OCI-M2 (cell line): ENCODE results near the gene ILF3.

Experiments used
- DNase-seq: peaks from one replicate; lab custom pipeline; 2025; ENCODE audit not compliant: unreplicated experiment; lab: John Stamatoyannopoulos, UW

Gene ILF3

DNA sequence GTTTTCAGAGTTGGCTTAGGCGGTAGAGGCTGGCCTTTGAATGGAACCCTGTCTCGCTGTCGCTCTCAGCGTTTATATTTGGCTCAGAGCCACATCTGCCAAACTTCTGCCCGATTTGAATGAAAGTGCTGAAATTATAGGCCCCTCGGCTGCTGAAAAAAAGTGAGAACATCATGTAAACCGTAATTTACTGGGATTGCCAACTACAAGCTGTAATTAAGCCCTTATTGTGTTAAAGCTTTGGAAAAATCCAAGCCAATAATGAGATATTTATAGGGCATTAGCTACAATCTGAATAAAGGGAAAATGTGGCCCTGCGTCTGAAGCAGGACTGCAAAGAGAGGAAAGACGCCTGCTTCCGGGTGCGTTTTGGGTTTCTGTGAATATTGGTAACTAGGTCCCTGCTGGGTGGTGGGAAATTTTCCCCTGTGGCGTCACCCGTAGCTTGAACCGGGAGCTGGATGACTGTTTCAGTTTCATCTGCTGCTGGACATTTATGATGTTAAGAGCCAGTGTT lies 73.6 kb downstream of the ILF3 start:
- no peak for DNase-seq

DNA sequence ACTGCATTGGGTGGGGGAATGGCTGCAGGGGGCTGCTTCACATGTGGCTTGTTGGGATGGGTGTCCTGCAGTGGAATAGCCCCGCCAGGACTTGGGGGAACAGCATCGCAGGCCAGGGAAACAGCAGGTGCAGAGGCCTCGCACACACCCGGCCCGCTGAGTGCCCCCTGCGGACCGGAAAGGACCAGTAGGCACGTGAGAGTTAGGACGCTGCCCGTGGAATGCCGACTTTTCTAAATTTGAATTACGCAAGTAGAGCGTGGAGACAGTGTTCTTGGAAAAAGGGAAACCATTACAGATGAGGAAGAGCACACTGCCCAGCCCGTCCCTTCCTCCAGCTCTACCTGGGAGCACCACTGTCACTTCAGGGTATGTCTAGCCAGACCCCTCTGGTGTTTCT lies 75.3 kb downstream of the ILF3 start:
- DNase-seq = no peak

DNA sequence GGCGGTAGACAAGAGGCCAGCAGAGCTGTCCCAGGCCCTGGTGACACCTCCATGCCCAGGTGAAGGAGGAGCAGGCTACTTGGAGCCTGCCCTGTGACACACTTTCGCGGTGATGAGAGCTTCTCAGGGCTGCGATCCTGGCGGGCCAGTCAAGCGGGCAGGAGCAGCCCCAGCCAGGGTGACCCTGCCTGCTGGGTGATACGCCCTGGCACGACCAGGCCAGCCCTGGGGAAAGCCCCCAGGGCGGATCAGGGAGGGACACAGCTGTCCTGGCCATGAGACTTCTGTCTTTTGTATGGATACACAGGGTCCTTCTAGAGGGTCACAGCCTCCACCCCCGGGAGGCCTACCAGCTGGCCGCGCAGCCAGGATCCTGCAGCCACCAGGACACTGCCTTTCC lies 76.8 kb downstream of the ILF3 start:
- no peak for DNase-seq

DNA sequence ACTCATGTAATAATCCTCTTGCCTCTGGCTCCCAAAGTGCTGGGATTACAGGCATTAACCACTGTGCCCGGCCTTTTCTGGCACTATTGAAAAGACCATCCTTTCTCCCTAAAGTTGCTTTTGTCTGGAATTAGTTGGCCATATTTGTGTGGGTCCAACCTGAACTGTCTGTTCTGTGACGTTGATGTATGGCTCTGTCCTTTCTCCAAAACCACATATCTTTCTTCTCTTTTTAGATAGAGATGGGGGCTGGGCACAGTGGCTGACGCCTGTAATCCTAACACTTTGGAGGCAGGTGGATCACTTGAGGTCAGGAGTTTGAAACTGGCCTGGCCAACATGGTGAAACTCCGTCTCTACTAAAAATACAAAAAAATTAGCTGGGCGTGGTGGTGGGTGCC lies 81.6 kb downstream of the ILF3 start:
- DNase-seq = no peak

DNA sequence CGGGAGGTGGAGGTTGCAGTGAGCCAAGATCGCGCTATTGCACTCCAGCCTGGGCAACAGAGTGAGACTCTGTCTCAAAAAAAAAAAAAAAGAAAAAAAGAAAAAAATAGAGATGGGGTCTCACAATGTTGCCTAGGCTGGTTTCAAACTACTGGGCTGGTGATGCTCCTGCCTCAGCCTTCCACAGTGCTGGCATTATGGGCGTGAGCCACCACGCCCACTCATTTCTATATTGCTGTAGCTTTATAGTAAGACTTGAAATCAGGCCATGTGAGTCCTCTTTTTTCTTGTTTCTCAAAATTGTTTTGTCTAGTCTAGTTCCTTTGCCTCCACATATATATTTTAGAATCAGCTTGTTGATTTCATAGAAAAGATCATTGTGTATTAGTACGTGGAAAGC lies 82.0 kb downstream of the ILF3 start:
- no peak for DNase-seq

DNA sequence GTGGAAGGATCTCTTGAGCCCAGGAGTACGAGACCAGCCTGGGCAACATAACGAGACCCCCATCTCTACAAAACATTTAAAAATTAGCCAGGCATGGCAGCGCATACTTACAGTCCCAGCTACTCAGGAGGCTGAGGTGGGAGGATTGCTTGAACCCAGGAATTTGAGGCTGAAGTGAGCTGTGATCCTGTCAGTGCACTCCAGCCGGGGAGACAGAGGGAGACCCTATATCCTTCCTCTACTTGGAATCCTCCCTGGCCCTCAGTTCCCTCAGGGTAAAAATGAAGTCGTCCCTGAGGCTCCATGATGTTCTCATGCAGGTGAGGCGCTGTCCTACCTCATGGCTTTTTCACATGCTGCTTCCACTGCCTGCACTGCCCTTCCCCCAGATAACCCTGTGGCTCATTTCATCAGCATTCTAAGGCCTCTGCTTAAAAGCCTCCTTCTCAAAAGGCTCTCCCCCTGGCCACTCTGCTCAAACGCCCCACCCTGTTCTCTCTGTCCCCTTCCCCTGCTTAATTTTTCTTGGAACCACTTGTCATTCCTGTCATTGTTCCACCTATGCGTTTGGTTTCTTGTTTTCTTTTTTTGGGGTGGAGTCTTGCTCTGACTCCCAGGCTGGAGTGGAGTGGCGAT lies 82.9 kb downstream of the ILF3 start:
- no peak for DNase-seq

DNA sequence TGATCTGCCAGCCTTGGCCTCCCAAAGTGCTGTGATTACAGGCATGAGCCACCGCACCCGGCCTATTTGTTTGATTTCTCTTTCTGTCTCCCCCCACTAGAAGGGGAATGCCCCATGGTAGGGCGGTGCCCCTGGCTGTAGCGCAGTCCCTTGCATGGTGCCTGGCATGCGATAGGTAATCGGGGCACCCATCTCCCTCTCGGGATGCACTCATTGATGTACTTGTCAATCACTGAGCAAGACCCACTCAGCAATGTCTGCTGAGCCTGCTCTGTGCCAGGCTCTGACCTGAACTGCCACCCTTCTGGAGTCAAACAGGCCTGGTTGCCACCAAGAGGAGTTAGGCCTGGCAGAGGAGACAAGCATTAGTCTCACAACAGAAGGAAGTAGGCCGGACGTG lies 83.6 kb downstream of the ILF3 start:
- DNase-seq = no peak

DNA sequence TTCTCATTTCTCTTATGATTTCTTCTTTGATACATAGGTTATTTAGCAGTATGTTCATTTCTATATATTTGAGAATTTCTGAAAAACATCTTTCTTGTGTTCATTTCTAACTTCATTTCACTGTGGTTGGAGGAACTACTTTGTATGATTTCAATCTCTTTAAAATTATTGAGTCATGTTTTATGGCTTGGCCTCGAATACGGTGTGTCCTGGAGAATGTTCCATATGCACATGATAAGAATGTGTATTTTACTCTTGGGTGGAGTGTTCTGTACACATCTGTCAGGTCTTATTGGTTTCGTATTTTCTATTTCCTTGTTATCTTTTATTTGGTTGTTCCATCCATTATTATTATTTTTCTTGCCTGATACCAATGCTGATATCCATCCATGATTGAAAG lies 86.7 kb downstream of the ILF3 start:
- no peak for DNase-seq
